Panc1 (cell line): ENCODE measurements around the gene DENND1B.

Experiments
- CTCF ChIP-seq: fragments of 450-650 bp; IDR thresholded peaks from 2 replicates; pipeline ENCODE4 v1.5.1; 2017; ENCODE audit warnings: mild to moderate bottlenecking
- TCF7L2 ChIP-seq: IDR thresholded peaks from 2 replicates; pipeline ENCODE4 v1.6.1; 2011; ENCODE audit warnings: mild to moderate bottlenecking, low read depth, low read length, inconsistent platforms

- TF ChIP-seq CTCF, result no peak
- no peak for TF ChIP-seq TCF7L2
These were observed 309.6 kb downstream of the DENND1B start for GRCh38 chr1:197465528-197466327.
